Forelimb muscle (tissue), 1 donor: Measurements from ENCODE around the gene TSHZ2. TPM values are rescaled to one million over a fixed set of nuclear protein-coding genes. Genes with fewer than 3 reads are reported as not detected.
"Not testable (repeated sequence)": the region's sequence is repeated elsewhere in the genome, so short reads cannot be mapped to it uniquely, and the experiment has no call there.

Source experiments
- DNase-seq: peaks from one replicate; pipeline ENCODE4 v3.0.0-alpha.2; 2013; ENCODE audit warnings: low read depth
- polyA plus RNA-seq: library from polyadenylated mRNA; unstranded; fragments of 120-200 nt; gene quantifications from one replicate; pipeline ENCODE4 v1.2.1, GENCODE V29; 2013; ENCODE audit not compliant: insufficient read length

Gene TSHZ2
- polyA plus RNA-seq, 1 donor, result 9.0 TPM

GRCh38 chr20:52959125-52959524 lies 13.0 kb upstream of the TSHZ2 start:
- no peak for DNase-seq

- no peak for DNase-seq
Measured at GRCh38 chr20:52962183-52962582, 10.0 kb upstream of the TSHZ2 start.

GRCh38 chr20:52963131-52963530 lies 9.0 kb upstream of the TSHZ2 start:
- no peak for DNase-seq

GRCh38 chr20:52964131-52964530 lies 8.0 kb upstream of the TSHZ2 start:
- DNase-seq, result no peak

GRCh38 chr20:52965380-52965779 lies 6.8 kb upstream of the TSHZ2 start:
- no peak for DNase-seq

GRCh38 chr20:52965819-52966218 lies 6.3 kb upstream of the TSHZ2 start:
- no peak for DNase-seq

- not testable (repeated sequence) for DNase-seq
Measured at GRCh38 chr20:52966543-52966942, 5.6 kb upstream of the TSHZ2 start.

- no peak for DNase-seq
Measured at GRCh38 chr20:52971498-52972189, 514 bp upstream of the TSHZ2 start.

GRCh38 chr20:52972965-52973819 lies 1.0 kb downstream of the TSHZ2 start:
- no peak for DNase-seq

- DNase-seq, result no peak
Measured at GRCh38 chr20:52974179-52974594, 2.0 kb downstream of the TSHZ2 start.

- DNase-seq, result no peak
Measured at GRCh38 chr20:52975029-52975732, 3.0 kb downstream of the TSHZ2 start.

GRCh38 chr20:52975803-52976531 lies 3.8 kb downstream of the TSHZ2 start:
- no peak for DNase-seq

- DNase-seq, result no peak
Measured at GRCh38 chr20:52978851-52979250, 6.7 kb downstream of the TSHZ2 start.

- DNase-seq, result no peak
Measured at GRCh38 chr20:52981051-52981450, 8.9 kb downstream of the TSHZ2 start.

- DNase-seq, result no peak
Measured at GRCh38 chr20:52983726-52984450, 11.7 kb downstream of the TSHZ2 start.

GRCh38 chr20:52984451-52984810 lies 12.3 kb downstream of the TSHZ2 start:
- DNase-seq, result no peak

- DNase-seq, result no peak
Measured at GRCh38 chr20:52985687-52986086, 13.5 kb downstream of the TSHZ2 start.

- DNase-seq, result no peak
Measured at GRCh38 chr20:52987295-52987694, 15.1 kb downstream of the TSHZ2 start.

GRCh38 chr20:52991830-52992229 lies 19.7 kb downstream of the TSHZ2 start:
- no peak for DNase-seq

- DNase-seq, result no peak
Measured at GRCh38 chr20:52992632-52993031, 20.5 kb downstream of the TSHZ2 start.

GRCh38 chr20:52993076-52993475 lies 20.9 kb downstream of the TSHZ2 start:
- peak; percentile 68 for DNase-seq
